Measurements from ENCODE around the gene GGT1. TPM values are rescaled to one million over a fixed set of nuclear protein-coding genes. Genes with fewer than 3 reads are reported as not detected.

Gene GGT1
- total RNA-seq, 2 experiments from 2014 or later: 19.7 to 20.1 TPM

DNA sequence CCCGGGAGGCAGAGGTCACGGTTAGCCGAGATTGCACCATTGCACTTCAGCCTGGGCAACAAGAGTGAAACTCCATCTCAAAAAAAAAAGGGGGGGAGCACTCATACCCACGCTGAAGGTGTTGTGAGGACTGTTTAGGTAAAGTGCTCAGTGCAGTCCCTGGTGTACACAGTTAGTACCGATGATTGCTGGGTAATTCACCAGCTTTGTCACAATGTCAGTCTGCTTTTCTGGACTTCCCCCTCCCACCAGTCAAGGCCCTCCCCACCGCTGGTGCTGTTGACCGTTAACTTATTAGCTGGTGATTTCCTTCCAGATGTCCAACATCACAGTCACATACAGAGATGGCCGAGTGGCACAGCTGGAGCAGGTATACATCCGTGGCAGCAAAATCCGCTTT is 35.3 kb upstream of the GGT1 start:
- H3K36me3 ChIP-seq (ENCODE audit: insufficient read depth, low read length): peaks cover 76% of the 10 kb centered on the region

DNA sequence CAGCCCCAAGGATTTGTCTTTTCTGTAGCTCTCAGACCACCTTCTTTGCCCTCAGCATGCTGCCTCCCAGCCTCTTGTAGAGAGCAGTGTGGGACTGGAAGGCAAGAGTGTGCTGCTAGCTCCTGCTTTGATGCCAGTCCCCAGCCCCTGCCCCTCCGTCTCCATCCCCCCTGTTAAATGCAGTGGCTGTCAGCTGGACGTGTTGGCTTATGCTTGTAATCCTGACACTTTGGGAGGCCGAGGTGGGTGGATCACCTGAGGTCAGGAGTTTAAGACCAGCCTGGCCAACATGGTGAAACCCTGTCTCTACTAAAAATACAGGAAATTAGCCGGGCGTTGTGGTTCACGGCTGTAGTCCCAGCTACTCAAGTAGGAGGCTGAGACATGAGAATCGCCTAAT is 31.7 kb upstream of the GGT1 start:
- Mint-ChIP-seq H3K36me3 (ENCODE audit: low read depth) (peaks cover 80% of the 10 kb centered on the region), H3K9me3 (no peaks in the 10 kb centered on the region), H3K27ac (no peak overlapping the region), H3K4me1 (ENCODE audit: low read depth) (peaks cover 9% of the 10 kb centered on the region), H3K27me3 (no peaks in the 10 kb centered on the region), H3K4me3 (no peak overlapping the region)
- intact Hi-C loops (cut with DNase I, micrococcal nuclease): no loop called here
- DNase-seq: no peak
- ChIA-PET CTCF (no interaction called here), POLR2A (no interaction called here)
- ATAC-seq (ENCODE audit: poor library complexity): no peak
- no peaks in the 10 kb centered on the region for H3K9me3 ChIP-seq (ENCODE audit: control insufficient read depth in 1 of 2, insufficient read depth in 1 of 2, low read length in 2 of 2)
- peaks cover 70% of the 10 kb centered on the region for H3K36me3 ChIP-seq (ENCODE audit: insufficient read depth, low read length)
- H3K4me1 ChIP-seq (ENCODE audit: insufficient read depth, low read length): no peaks in the 10 kb centered on the region
- H3K27ac ChIP-seq (ENCODE audit: low read depth in 1 of 2, low read length in 2 of 2): no peak overlapping the region
- H3K4me3 ChIP-seq (ENCODE audit: low read length): no peak overlapping the region
- H3K27me3 ChIP-seq (ENCODE audit: control insufficient read depth in 1 of 2, insufficient read depth in 2 of 2, low read length in 2 of 2): no peaks in the 10 kb centered on the region
- TF ChIP-seq, protein P1, sequence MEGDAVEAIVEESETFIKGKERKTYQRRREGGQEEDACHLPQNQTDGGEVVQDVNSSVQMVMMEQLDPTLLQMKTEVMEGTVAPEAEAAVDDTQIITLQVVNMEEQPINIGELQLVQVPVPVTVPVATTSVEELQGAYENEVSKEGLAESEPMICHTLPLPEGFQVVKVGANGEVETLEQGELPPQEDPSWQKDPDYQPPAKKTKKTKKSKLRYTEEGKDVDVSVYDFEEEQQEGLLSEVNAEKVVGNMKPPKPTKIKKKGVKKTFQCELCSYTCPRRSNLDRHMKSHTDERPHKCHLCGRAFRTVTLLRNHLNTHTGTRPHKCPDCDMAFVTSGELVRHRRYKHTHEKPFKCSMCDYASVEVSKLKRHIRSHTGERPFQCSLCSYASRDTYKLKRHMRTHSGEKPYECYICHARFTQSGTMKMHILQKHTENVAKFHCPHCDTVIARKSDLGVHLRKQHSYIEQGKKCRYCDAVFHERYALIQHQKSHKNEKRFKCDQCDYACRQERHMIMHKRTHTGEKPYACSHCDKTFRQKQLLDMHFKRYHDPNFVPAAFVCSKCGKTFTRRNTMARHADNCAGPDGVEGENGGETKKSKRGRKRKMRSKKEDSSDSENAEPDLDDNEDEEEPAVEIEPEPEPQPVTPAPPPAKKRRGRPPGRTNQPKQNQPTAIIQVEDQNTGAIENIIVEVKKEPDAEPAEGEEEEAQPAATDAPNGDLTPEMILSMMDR (IDR thresholded peaks at IDR 0.05): no peak

More for the DNA sequence above, 35.3 kb upstream of the GGT1 start:
- no peaks in the 10 kb centered on the region for H3K27me3 Mint-ChIP-seq
- Histone ChIP-seq H3K27me3 (ENCODE audit: control insufficient read depth in 1 of 2, insufficient read depth in 2 of 2, low read length in 2 of 2) (no peaks in the 10 kb centered on the region), H3K4me3 (ENCODE audit: low read length) (no peak overlapping the region), H3K9me3 (ENCODE audit: control insufficient read depth in 1 of 2, insufficient read depth in 1 of 2, low read length in 2 of 2) (no peaks in the 10 kb centered on the region), H3K4me1 (ENCODE audit: insufficient read depth, low read length) (peaks cover 22% of the 10 kb centered on the region), H3K27ac (ENCODE audit: low read depth in 1 of 2, low read length in 2 of 2) (no peak overlapping the region)
- DNase-seq (no peak), ATAC-seq (ENCODE audit: poor library complexity) (no peak)
- H3K9me3 Mint-ChIP-seq: no peaks in the 10 kb centered on the region
- CTCF ChIA-PET: no interaction called here
- POLR2A ChIA-PET: interaction anchor here (1.9 kb wide), 1 partner anchor 12 kb away, joined by 7 read pairs; the partner anchor contains the start of genes GUCD1 and SNRPD3
- H3K4me3 Mint-ChIP-seq: no peak overlapping the region
- TF ChIP-seq, protein P1 (IDR thresholded peaks at IDR 0.05): no peak
- intact Hi-C loops (cut with DNase I, micrococcal nuclease): no loop called here
- no peak overlapping the region for H3K27ac Mint-ChIP-seq
- H3K4me1 Mint-ChIP-seq (ENCODE audit: low read depth): peaks cover 37% of the 10 kb centered on the region
- peaks cover 88% of the 10 kb centered on the region for H3K36me3 Mint-ChIP-seq (ENCODE audit: low read depth)

DNA sequence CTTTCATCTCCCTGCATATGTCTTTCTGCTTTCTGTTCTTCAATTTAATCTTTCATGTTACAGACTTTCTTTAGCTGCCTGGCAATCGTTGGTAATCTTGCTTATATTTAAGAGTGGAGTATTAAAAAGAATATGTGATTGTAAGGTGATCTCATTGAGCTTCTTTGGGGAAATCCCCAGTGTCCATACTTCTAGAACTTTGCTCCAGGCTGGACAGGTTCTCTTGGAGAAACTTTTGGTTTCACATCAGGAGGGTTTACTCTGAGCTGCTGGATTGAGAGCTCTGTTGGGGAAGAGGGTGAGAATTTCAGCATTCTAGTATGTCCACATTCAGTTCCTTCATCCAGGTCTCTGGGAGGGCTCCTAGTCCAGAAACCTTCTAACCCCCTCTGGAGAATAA is 26.2 kb upstream of the GGT1 start:
- Histone ChIP-seq H3K27me3 (ENCODE audit: control insufficient read depth in 1 of 2, insufficient read depth in 2 of 2, low read length in 2 of 2) (no peaks in the 10 kb centered on the region), H3K4me1 (ENCODE audit: insufficient read depth, low read length) (no peaks in the 10 kb centered on the region), H3K4me3 (ENCODE audit: low read length) (no peak overlapping the region), H3K36me3 (ENCODE audit: insufficient read depth, low read length) (peaks cover 32% of the 10 kb centered on the region), H3K27ac (ENCODE audit: low read depth in 1 of 2, low read length in 2 of 2) (no peak overlapping the region), H3K9me3 (ENCODE audit: control insufficient read depth in 1 of 2, insufficient read depth in 1 of 2, low read length in 2 of 2) (no peaks in the 10 kb centered on the region)
- ATAC-seq (ENCODE audit: poor library complexity) (no peak), DNase-seq (no peak)
- H3K27ac Mint-ChIP-seq: no peak overlapping the region
- no peaks in the 10 kb centered on the region for H3K27me3 Mint-ChIP-seq
- CTCF ChIA-PET: no interaction called here
- POLR2A ChIA-PET: no interaction called here
- H3K36me3 Mint-ChIP-seq (ENCODE audit: low read depth): peaks cover 45% of the 10 kb centered on the region
- no peak overlapping the region for H3K4me3 Mint-ChIP-seq
- no peaks in the 10 kb centered on the region for H3K4me1 Mint-ChIP-seq (ENCODE audit: low read depth)
- H3K9me3 Mint-ChIP-seq: no peaks in the 10 kb centered on the region
- TF ChIP-seq, protein P1 (IDR thresholded peaks at IDR 0.05): no peak
- intact Hi-C loops (cut with DNase I, micrococcal nuclease): no loop called here
